Inflammatory macrophage (primary cell): ENCODE results near the gene NDUFB10.
A peak's percentile ranks its signal among the peaks of the same experiment; 100 is the strongest.

Experiments used
- DNase-seq, 2 donors: peaks; one replicate each; pipeline ENCODE4 v3.0.0-alpha.2; 2020 to 2022

Gene NDUFB10

DNA sequence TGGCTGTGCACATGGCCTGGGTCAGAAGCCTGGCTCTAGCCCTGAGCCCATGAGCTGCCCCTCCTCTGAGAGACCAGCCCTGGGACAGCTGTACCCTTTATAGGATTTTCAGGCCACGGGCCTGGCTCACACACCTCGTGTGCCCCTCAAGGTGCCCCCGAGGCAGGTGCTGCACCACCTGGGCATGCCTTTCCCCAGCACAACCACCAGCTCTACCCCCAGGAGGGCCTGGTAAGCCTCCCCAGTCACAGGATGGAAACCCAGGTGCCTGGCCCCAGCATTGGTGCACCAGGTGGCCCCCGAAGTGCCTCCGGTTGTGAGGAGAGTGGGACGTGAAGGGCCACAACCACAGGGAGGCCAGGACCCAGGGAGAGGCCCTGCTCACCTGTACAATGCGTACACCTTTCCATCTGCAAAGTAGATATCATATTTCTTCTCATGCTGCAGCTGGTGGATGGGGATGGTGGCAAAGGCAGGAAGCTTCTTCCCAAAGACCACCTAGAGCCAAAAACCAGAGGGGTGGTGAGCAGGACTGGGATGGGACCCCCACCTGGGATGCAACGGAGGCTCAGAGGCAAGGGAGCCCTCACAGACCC is 44.0 kb downstream of the NDUFB10 start:
- DNase-seq: no peak

DNA sequence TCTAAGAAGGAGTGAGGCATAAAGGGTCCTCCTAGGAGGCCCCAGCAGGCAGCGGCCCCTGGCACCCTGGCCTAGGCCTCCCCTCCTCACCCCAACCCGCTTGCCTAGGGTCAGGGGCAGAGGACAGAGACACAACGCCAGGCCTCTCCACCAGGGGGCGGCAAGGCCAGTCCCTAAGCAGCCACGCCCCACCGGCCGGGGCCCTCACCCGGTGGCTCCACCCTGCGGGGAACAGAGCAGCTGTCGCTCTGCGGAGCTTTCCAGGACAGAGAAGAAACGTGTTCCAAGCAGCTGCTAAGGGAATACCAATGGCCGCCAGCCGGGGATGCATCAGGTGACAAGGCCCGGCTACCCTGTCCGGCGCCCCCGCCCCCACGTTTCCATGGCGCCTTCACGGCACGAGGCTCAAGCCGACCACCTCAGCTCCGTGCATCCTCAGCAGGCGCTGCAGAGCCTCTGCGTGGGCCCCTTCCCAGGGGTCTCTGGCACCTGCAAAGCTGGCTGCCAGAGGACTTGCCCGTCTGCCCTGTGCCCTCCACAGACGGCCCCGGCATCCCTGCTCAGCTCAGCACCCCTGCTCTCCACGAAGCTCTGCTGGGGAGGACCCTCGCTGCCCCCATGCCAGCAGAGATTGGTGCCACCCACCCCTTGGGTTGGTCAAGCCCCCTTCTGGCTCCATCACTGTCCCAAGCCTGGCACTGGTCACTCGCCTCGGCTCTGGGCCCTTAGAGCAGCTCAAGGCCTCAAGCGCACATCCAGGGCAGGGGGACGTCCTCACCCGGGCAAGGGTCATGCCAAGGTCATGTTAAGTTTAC is 44.7 kb downstream of the NDUFB10 start:
- DNase-seq: peak; percentile 90 to 92

DNA sequence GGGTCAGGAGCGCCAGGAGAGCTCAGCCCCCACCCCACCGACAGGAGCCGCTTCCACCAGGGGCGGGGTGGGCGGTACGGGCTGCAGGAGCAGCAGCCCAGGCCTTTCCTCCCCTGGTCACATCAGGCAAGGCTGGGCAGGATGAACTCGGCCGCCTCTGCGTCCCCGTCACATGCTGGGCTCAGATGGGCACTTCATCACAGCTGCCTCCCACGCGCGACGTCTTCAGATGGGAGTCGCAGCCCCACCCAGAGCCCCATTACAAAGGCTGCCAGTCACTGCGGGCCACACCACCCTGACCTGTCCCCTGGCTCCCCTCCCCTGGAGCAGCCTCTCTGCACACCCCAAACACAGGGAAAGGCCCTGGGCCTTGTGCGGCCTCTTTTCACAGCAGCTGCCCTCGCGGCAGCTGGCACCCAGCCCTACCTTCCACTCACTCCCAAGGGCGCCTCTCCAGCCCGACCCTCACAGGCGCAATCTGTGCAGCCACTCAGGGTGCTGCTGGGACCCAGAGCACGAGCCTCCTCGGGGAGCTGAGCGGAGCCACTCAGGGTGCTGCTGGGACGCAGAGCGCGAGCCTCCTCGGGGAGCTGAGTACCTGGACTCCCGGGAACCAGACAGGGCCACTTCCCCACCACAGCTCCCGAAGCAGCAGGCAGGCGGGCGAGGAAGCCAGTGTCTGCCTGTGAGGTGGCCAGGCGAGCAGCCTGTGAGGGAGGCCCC is 45.6 kb downstream of the NDUFB10 start:
- DNase-seq: peak; percentile 60 to 67

DNA sequence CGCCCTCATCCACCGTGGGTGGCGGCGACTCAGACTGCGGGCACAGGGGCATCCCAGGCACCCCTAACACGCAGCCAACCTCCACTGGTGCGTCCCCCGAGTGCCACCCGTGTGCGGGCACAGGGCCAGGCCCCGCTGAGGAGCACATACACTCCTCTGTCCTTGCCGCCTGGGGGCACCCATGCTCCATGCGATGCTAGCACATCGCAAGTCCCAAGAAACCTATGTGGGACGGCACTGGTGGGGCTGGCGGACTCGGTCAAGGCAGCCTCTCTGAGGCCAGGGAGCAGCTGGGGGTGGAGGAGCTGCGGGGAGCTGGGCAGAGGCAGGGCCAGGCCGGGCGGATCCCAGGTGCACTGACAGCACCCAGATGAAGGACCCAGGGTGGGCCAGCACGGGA is 46.3 kb downstream of the NDUFB10 start:
- peak; percentile 62 to 73 for DNase-seq

DNA sequence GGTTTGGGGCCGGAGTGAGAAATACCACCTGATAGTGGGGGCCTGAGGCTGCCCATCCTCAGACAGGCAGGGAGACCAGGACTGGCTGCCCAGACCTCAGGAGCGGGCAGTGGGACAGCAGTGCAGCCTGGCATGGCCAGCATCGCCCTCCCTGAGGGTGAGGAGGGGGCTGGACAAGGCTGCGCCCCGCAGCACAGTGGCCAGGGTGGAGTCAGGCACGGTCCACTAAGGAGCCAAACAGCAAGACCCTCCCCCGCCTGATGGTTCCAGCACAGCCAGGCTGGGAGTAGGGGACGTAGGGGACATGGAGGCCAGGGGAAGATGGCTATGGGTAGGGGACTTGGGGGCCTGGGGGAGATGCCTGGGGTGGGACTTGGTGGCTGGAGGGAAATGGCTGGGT is 47.0 kb downstream of the NDUFB10 start:
- no peak for DNase-seq

DNA sequence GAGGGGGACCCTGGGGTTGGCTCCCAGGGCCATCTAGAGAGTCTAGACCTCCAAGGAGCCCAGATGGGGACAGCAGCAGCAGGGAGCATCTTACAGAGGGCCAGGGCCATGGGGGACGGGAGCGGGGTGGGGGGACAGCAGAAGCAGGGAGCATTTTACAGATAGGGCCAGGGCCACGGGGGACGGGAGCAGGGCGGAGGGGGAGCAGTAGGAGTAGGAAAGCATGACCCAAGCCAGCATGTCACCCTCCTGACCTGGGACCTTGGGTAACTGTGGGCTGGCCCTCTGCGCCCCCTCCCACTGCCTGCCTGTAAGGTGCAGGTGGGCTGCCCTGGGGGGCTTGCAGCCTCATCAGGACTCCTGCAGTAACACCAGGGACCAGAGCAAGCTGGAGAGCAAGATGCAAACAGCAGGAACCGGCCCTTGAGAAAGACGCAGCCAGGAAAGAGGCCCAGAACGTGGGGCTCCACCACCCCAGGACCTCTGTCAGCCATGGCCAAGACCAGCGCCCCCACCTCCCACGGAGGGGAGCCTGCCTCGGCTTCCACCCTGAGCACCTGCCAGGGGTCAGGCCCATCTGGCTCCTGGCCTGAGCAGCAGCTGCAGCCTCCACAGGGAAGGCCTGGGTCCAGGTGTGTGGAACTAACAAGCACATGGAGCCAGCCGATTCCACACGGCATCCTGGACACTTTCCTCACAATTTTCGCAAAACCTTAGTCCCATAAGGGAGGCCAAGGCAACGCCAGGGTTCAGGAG is 47.9 kb downstream of the NDUFB10 start:
- no peak for DNase-seq

DNA sequence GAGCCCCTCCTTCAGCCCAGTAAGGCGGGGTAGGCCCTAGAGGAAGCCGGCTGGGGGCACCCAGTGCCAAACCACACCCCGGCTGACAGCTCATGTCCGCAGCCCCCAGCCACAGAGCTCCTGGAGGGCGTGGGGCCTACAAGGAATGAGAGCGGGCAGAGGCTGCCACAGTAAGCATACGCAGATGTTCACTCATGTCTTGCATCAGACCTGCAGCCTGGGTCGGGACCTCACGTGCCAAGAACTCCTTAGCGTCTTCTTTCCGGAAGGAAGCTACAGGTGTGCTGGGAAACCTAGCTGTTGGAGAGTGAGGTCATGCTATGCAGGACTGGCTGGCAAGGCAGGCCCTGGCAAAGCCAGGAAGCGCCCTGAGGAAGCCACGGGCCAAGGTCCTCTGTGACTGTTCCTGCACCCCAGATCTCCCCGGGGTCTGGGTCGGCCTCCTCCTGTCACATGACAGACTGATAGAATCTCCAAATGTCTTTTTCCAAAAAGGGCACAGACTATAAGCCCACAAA is 48.7 kb downstream of the NDUFB10 start:
- no peak for DNase-seq

DNA sequence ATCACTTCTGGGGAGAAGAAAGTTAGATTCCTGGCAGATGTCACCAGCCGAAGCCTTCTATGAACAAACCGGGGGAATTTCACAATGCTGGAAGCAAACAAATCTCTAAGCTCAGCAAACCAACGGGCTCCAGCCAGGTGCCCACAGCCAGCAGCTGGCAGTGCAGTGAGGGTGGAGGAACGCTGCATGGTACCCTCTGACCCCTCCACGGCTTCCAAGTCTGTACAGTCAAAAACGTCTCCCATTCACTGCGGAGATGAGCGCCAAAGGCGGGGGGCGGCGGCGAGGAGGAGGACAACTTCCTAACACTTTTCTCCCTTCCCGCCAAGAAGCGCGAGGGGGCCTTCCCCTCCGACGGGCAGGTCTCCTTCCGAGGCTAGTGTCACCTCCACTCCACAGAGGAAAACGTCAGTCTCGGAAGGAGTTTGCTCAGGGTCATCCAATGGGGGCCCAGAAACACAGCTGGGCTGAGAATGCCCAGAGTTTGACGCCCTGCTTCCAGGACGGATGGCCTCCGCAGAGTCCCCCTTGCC is 49.4 kb downstream of the NDUFB10 start:
- no peak for DNase-seq

DNA sequence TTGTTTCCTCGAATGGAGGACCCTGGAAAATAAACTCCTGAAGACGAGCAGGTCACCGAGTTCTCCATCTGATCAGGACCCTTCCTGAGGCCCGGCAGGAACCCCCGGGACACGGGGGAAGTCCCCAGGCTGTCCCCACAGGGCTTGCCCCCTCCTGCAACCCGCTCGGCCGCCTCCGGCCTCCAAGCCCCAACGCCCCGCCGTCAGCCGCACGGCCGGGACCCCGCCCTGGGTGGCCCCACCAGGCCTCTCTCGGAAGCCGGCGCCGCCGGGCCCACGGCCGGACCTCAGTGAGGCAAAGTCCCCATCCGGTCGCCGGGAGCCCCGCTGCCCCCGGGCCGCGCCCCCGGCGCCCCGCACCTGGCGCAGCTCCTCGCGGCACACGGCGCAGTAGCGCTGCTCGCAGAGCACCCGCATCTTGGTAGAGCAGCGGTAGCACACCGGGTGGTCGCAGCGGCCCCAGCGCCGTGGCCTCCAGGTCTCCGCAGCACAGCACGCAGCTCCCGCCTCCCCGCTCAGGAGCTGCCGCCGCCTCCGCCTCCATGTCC is 49.9 kb downstream of the NDUFB10 start:
- DNase-seq: no peak

DNA sequence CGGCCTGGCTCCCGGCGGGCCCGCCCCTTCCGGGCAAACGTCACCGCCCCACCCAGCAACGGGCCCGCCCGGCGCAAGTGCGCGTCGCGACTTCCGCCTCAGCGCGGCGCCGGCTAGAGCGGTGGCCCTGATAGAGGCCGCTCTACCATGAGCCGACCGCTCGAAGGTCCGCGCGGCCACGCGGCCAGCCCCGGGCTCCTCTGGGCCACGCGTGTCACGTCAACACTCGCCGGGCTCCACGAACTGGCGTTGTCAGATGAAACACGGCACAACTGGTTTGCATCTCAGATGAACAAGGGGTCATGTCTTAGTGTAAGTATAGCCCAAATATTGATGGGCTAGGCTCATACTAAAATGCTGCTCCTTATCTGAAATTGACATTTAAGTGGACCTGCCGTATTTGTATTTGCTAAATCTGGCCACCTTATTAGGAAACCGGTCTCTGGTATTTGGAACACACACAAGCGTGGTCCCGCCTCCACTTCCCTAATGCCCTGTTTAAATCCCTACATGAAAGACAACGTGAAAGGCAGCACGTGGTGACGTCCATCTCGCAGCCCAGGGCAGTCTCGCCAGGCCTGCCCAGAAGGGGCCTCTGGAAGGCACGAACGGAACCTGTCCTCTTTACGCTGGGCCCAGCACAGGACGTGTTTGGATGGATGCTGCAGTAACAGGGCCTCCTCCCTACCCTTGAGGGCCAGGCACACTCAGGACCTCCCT is 50.6 kb downstream of the NDUFB10 start, which contains the start of gene ZNF598:
Gene ZNF598, minus strand, starts transcription at position 31 of the 720 bp plus-strand sequence.
- peak; percentile 84 to 92 for DNase-seq
